A549 (cell line): Measurements from ENCODE around the gene L3MBTL4. TPM values are rescaled to one million over a fixed set of nuclear protein-coding genes. Genes with fewer than 3 reads are reported as not detected.

Experiments
- ATAC-seq, 2 experiments: fragments of 200-7000 bp in 1 of 2; fragments of >200 bp in 1 of 2; cut with Nextera tagmentation in 1 of 2; cut with Tn5 transposase in 1 of 2; 3 replicates each; pipeline versions ENCODE4 v1.8.0 to v1.9.1; 2018 to 2020; ENCODE audit warnings: mild to moderate bottlenecking in 1 of 2, moderate library complexity in 1 of 2
- CTCF ChIA-PET: fragments of 300-600 bp; sonication (Branson Sonifier 250); formaldehyde crosslinking; extraction: SDS; loops from one replicate; lab custom pipeline; 2021; ENCODE audit warnings: antibody characterized with exemption, inconsistent platforms; lab: Yijun Ruan, JAX
- POLR2A ChIA-PET: fragments of 350-600 bp; formaldehyde crosslinking; extraction: SDS; loops from one replicate; lab custom pipeline; 2021; ENCODE audit warnings: antibody characterized with exemption, inconsistent platforms; lab: Yijun Ruan, JAX
- DNase-seq, 2 experiments: peaks; one replicate each; pipeline versions ENCODE4 v3.0.0 to v3.0.0-alpha.2; 2011 to 2016; ENCODE audit warnings: low read depth in 1 of 2, low spot score in 1 of 2
- FAIRE-seq: peaks from 2 replicates; lab custom pipeline; 2011; peaks lifted over from hg19 to GRCh38; lab: Jason Lieb, UNC
- H3K27ac ChIP-seq, 2 experiments: fragments of >200 bp; sonication (Bioruptor Twin); formaldehyde crosslinking; 3 replicates each; pipeline ENCODE4 v1.5.1; 2016 to 2017
- H3K4me1 ChIP-seq: fragments of >200 bp; sonication (Bioruptor Twin); formaldehyde crosslinking; 3 replicates; pipeline ENCODE4 v1.6.1; 2016
- H3K4me2 ChIP-seq: fragments of >200 bp; sonication (Bioruptor Twin); formaldehyde crosslinking; 3 replicates; pipeline ENCODE4 v1.6.1; 2016
- H3K4me3 ChIP-seq: fragments of >200 bp; sonication (Bioruptor Twin); formaldehyde crosslinking; 3 replicates; pipeline ENCODE4 v1.5.1; 2016
- H3K9me3 ChIP-seq: fragments of >200 bp; sonication (Bioruptor Twin); formaldehyde crosslinking; 3 replicates; pipeline ENCODE4 v1.6.1; 2016
- ATOH8 ChIP-seq: fragments of 250-450 bp; sonication (Bioruptor Pico); IDR thresholded peaks from 2 replicates; pipeline ENCODE4 v1.5.0; 2020; ENCODE audit warnings: low read depth, mild to moderate bottlenecking, moderate library complexity
- CBX8 ChIP-seq: fragments of 200-600 bp; sonication (generic); IDR thresholded peaks from 2 replicates; pipeline ENCODE4 v1.6.1; 2016
- CHD2 ChIP-seq: fragments of 150-350 bp; IDR thresholded peaks from 2 replicates; pipeline ENCODE4 v1.6.1; 2014; ENCODE audit warnings: low read length; ENCODE audit not compliant: partially characterized antibody
- CHD4 ChIP-seq: fragments of 200-600 bp; sonication (generic); IDR thresholded peaks from 2 replicates; pipeline ENCODE4 v1.6.1; 2016; ENCODE audit warnings: antibody characterized with exemption, mild to moderate bottlenecking, borderline replicate concordance
- E2F6 ChIP-seq: IDR thresholded peaks from 2 replicates; pipeline ENCODE4 v1.6.1; 2012; ENCODE audit warnings: low read depth, borderline replicate concordance
- EHF ChIP-seq: fragments of 250-450 bp; sonication (Bioruptor Pico); IDR thresholded peaks from 2 replicates; pipeline ENCODE4 v1.5.0; 2020; ENCODE audit warnings: mild to moderate bottlenecking
- FOSB ChIP-seq: fragments of 250-450 bp; sonication (Bioruptor Pico); IDR thresholded peaks from 2 replicates; pipeline ENCODE4 v1.5.0; 2020; ENCODE audit warnings: mild to moderate bottlenecking, moderate library complexity
- HEYL ChIP-seq: fragments of 250-450 bp; sonication (Bioruptor Pico); IDR thresholded peaks from 2 replicates; pipeline ENCODE4 v1.8.0; 2021; ENCODE audit warnings: mild to moderate bottlenecking, moderate library complexity
- HOXA7 ChIP-seq: fragments of 250-450 bp; sonication (Bioruptor Pico); IDR thresholded peaks from 2 replicates; pipeline ENCODE4 v1.5.0; 2020; ENCODE audit warnings: mild to moderate bottlenecking, moderate library complexity
- HOXB5 ChIP-seq: fragments of 250-450 bp; sonication (Bioruptor Pico); IDR thresholded peaks from 2 replicates; pipeline ENCODE4 v1.5.0; 2020; ENCODE audit warnings: mild to moderate bottlenecking, moderate library complexity
- JUNB ChIP-seq: fragments of >200 bp; sonication (Bioruptor Twin); formaldehyde crosslinking; IDR thresholded peaks from 2 replicates; pipeline ENCODE4 v1.6.1; 2016
- KDM5A ChIP-seq: fragments of 200-600 bp; sonication (generic); IDR thresholded peaks from 2 replicates; pipeline ENCODE4 v1.6.1; 2016; ENCODE audit warnings: antibody characterized with exemption, mild to moderate bottlenecking
- MAFK ChIP-seq: fragments of 450-650 bp; IDR thresholded peaks from 2 replicates; pipeline ENCODE4 v1.6.1; 2014; ENCODE audit not compliant: partially characterized antibody
- MYC ChIP-seq: IDR thresholded peaks from 2 replicates; pipeline ENCODE4 v1.6.1; 2012; ENCODE audit warnings: mild to moderate bottlenecking, inconsistent platforms, low read length, improper control_type of control experiment, borderline replicate concordance
- NFE2L2 ChIP-seq: fragments of 150-350 bp; conservative IDR thresholded peaks from 2 replicates; pipeline ENCODE4 v1.6.1; 2014; ENCODE audit warnings: low read length
- PBX3 ChIP-seq: IDR thresholded peaks from 2 replicates; pipeline ENCODE4 v1.6.1; 2012
- POLR2AphosphoS2 ChIP-seq: conservative IDR thresholded peaks from 2 replicates; pipeline ENCODE4 v1.6.1; 2012; ENCODE audit warnings: low read length, improper control_type of control experiment, inconsistent platforms
- RARB ChIP-seq: fragments of 250-450 bp; sonication (Bioruptor Pico); IDR thresholded peaks from 2 replicates; pipeline ENCODE4 v1.8.0; 2021; ENCODE audit warnings: mild to moderate bottlenecking, moderate library complexity
- RCOR1 ChIP-seq: fragments of 150-350 bp; IDR thresholded peaks from 2 replicates; pipeline ENCODE4 v1.6.1; 2014; ENCODE audit warnings: antibody characterized with exemption, low read length, low read depth
- RNF2 ChIP-seq: fragments of 200-600 bp; sonication (generic); IDR thresholded peaks from 2 replicates; pipeline ENCODE4 v1.6.1; 2016; ENCODE audit warnings: low read depth, mild to moderate bottlenecking, antibody characterized with exemption, moderate library complexity, borderline replicate concordance
- SMC3 ChIP-seq: fragments of >200 bp; sonication (Bioruptor Twin); formaldehyde crosslinking; IDR thresholded peaks from 3 replicates; pipeline ENCODE4 v1.6.1; 2018; ENCODE audit warnings: inconsistent platforms
- SREBF2 ChIP-seq: fragments of 450-650 bp; IDR thresholded peaks from 2 replicates; pipeline ENCODE4 v1.6.1; 2014; ENCODE audit warnings: mild to moderate bottlenecking, moderate library complexity
- TFCP2L1 ChIP-seq: fragments of 250-450 bp; sonication (Bioruptor Pico); IDR thresholded peaks from 2 replicates; pipeline ENCODE4 v1.5.0; 2021; ENCODE audit warnings: mild to moderate bottlenecking
- ZC3H11A ChIP-seq: fragments of 450-650 bp; IDR thresholded peaks from 2 replicates; pipeline ENCODE4 v1.6.1; 2014; ENCODE audit warnings: antibody characterized with exemption, mild to moderate bottlenecking
- ZNF302 ChIP-seq: fragments of 250-450 bp; sonication (Bioruptor Pico); IDR thresholded peaks from 2 replicates; pipeline ENCODE4 v1.9.0; 2021; ENCODE audit warnings: inconsistent platforms, mild to moderate bottlenecking, moderate library complexity
- WGBS: methylation state at CpG from one replicate; pipeline ENCODE4 v1.1.6; 2017; ENCODE audit errors: missing lambda C conversion rate; 5-methylcytosine and 5-hydroxymethylcytosine counted together
- polyA plus RNA-seq, 4 experiments: library from polyadenylated mRNA; depleted of rRNA in 3 of 4; stranded (reverse); fragments of >200 nt; fragmentation: RNase III in 1 of 4; extraction: RNeasy Plus Mini Kit Qiagen cat#74134 plus additional on column Dnase treatment in 1 of 4; gene quantifications; 2 replicates in 3 of 4; 3 replicates in 1 of 4; pipeline ENCODE4 v1.2.3, GENCODE V29; 2011 to 2017
- TF ChIP-seq, protein P1 (sequence below): fragments of 250-450 bp; sonication (Bioruptor Pico); IDR thresholded peaks from 2 replicates; pipeline ENCODE4 v1.5.0; 2021; ENCODE audit warnings: mild to moderate bottlenecking, moderate library complexity, borderline replicate concordance
- TF ChIP-seq, protein P2 (sequence below): fragments of >200 bp; sonication (Bioruptor Twin); formaldehyde crosslinking; IDR thresholded peaks from 3 replicates; pipeline ENCODE4 v1.5.1; 2016

The L3MBTL4 gene
- polyA plus RNA-seq, 2 of the 4 experiments (the other 2 are of a cell fraction): 0.03 to 0.06 TPM

GRCh38 chr18:5998166-5998881 is 416.4 kb downstream of the L3MBTL4 start:
- Histone ChIP-seq H3K4me3 (no peak overlapping the region), H3K4me1 (no peaks in the 10 kb centered on the region), H3K4me2 (no peak overlapping the region), H3K27ac (no peak overlapping the region), H3K9me3 (no peaks in the 10 kb centered on the region)
- ChIA-PET POLR2A (no interaction called here), CTCF (no interaction called here)
- ATAC-seq (no peak), FAIRE-seq (no peak), DNase-seq (no peak)
- WGBS: 0% methylated on average over 7 of the region's 7 CpGs
- TF ChIP-seq RNF2 (no peak), EHF (CRISPR knock-in tag) (no peak), SREBF2 (no peak), CHD4 (no peak), POLR2AphosphoS2 (no peak), HOXB5 (CRISPR knock-in tag) (no peak), KDM5A (no peak), CHD2 (no peak), RCOR1 (no peak), TFCP2L1 (CRISPR knock-in tag) (no peak), PBX3 (no peak), ZNF302 (no peak)
- TF ChIP-seq, protein P1, sequence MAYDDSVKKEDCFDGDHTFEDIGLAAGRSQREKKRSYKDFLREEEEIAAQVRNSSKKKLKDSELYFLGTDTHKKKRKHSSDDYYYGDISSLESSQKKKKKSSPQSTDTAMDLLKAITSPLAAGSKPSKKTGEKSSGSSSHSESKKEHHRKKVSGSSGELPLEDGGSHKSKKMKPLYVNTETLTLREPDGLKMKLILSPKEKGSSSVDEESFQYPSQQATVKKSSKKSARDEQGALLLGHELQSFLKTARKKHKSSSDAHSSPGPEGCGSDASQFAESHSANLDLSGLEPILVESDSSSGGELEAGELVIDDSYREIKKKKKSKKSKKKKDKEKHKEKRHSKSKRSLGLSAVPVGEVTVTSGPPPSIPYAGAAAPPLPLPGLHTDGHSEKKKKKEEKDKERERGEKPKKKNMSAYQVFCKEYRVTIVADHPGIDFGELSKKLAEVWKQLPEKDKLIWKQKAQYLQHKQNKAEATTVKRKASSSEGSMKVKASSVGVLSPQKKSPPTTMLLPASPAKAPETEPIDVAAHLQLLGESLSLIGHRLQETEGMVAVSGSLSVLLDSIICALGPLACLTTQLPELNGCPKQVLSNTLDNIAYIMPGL (CRISPR knock-in tag): no peak

GRCh38 chr18:5997361-5997760 is 417.4 kb downstream of the L3MBTL4 start:
- TF ChIP-seq, protein P2, sequence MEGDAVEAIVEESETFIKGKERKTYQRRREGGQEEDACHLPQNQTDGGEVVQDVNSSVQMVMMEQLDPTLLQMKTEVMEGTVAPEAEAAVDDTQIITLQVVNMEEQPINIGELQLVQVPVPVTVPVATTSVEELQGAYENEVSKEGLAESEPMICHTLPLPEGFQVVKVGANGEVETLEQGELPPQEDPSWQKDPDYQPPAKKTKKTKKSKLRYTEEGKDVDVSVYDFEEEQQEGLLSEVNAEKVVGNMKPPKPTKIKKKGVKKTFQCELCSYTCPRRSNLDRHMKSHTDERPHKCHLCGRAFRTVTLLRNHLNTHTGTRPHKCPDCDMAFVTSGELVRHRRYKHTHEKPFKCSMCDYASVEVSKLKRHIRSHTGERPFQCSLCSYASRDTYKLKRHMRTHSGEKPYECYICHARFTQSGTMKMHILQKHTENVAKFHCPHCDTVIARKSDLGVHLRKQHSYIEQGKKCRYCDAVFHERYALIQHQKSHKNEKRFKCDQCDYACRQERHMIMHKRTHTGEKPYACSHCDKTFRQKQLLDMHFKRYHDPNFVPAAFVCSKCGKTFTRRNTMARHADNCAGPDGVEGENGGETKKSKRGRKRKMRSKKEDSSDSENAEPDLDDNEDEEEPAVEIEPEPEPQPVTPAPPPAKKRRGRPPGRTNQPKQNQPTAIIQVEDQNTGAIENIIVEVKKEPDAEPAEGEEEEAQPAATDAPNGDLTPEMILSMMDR: no peak
- no peak for TF ChIP-seq HEYL (CRISPR knock-in tag)
- TF ChIP-seq TFCP2L1 (CRISPR knock-in tag): no peak
- TF ChIP-seq HOXB5 (CRISPR knock-in tag): no peak
- no peak for TF ChIP-seq ATOH8 (CRISPR knock-in tag)
- no peak for TF ChIP-seq ZC3H11A
- no peak for TF ChIP-seq PBX3
- TF ChIP-seq MAFK: no peak
- TF ChIP-seq SMC3: no peak
- TF ChIP-seq FOSB: no peak
- no peak for TF ChIP-seq E2F6
- no peak for TF ChIP-seq EHF (CRISPR knock-in tag)
- no peak for TF ChIP-seq MYC
- TF ChIP-seq HOXA7 (CRISPR knock-in tag): no peak
- no peak for TF ChIP-seq NFE2L2
- TF ChIP-seq RARB (CRISPR knock-in tag): no peak
- TF ChIP-seq CBX8: no peak
- TF ChIP-seq CHD4: no peak
- TF ChIP-seq JUNB: no peak
- POLR2A ChIA-PET: no interaction called here
- 0% methylated on average over 1 of the region's 1 CpG for WGBS
- ATAC-seq (no peak), FAIRE-seq (no peak), DNase-seq (no peak)
- Histone ChIP-seq H3K4me2 (no peak overlapping the region), H3K4me3 (no peak overlapping the region), H3K4me1 (no peaks in the 10 kb centered on the region), H3K9me3 (no peaks in the 10 kb centered on the region), H3K27ac (no peak overlapping the region)
- CTCF ChIA-PET: no interaction called here
